Measurements from ENCODE around the gene MYO9A. TPM values are rescaled to one million over a fixed set of nuclear protein-coding genes. Genes with fewer than 3 reads are reported as not detected.

MYO9A gene
- polyA plus RNA-seq, 1 experiment, result 15.2 TPM

- H3K27me3 ChIP-seq (ENCODE audit: control insufficient read depth, insufficient read depth, low read length), result no peaks in the 10 kb centered on the region
- ChIA-PET POLR2A (no interaction called here), CTCF (no interaction called here)
- DNase-seq (ENCODE audit: low read depth, low spot score), result no peak
- no peak overlapping the region for H3K27ac ChIP-seq (ENCODE audit: low read depth, low read length)
- TF ChIP-seq CTCF (IDR thresholded peaks at IDR 0.05; ENCODE audit: low read depth, low read length), result no peak
- H3K9me3 ChIP-seq (ENCODE audit: control insufficient read depth, insufficient read depth, low read length), result no peaks in the 10 kb centered on the region
- no peak overlapping the region for H3K4me3 ChIP-seq (ENCODE audit: low read depth, low read length)
Measured at GRCh38 chr15:71945012-71945411, 172.9 kb downstream of the MYO9A start.

- Histone ChIP-seq H3K4me3 (ENCODE audit: low read depth, low read length) (no peak overlapping the region), H3K27me3 (ENCODE audit: control insufficient read depth, insufficient read depth, low read length) (no peaks in the 10 kb centered on the region), H3K27ac (ENCODE audit: low read depth, low read length) (no peak overlapping the region), H3K9me3 (ENCODE audit: control insufficient read depth, insufficient read depth, low read length) (no peaks in the 10 kb centered on the region)
- no peak for DNase-seq (ENCODE audit: low read depth, low spot score)
- no peak for TF ChIP-seq CTCF (IDR thresholded peaks at IDR 0.05; ENCODE audit: low read depth, low read length)
- ChIA-PET CTCF (no interaction called here), POLR2A (no interaction called here)
Measured at GRCh38 chr15:71943806-71944205, 174.1 kb downstream of the MYO9A start.

GRCh38 chr15:71939981-71940588 lies 177.9 kb downstream of the MYO9A start:
- POLR2A ChIA-PET, result no interaction called here
- no peak for TF ChIP-seq CTCF (IDR thresholded peaks at IDR 0.05; ENCODE audit: low read depth, low read length)
- Histone ChIP-seq H3K9me3 (ENCODE audit: control insufficient read depth, insufficient read depth, low read length) (no peaks in the 10 kb centered on the region), H3K4me3 (ENCODE audit: low read depth, low read length) (no peak overlapping the region), H3K27me3 (ENCODE audit: control insufficient read depth, insufficient read depth, low read length) (no peaks in the 10 kb centered on the region), H3K27ac (ENCODE audit: low read depth, low read length) (no peak overlapping the region)
- no peak for DNase-seq (ENCODE audit: low read depth, low spot score)
- CTCF ChIA-PET, result no interaction called here

GRCh38 chr15:71937650-71938311 lies 180.2 kb downstream of the MYO9A start:
- CTCF ChIA-PET, result no interaction called here
- Histone ChIP-seq H3K27ac (ENCODE audit: low read depth, low read length) (no peak overlapping the region), H3K4me3 (ENCODE audit: low read depth, low read length) (no peak overlapping the region), H3K9me3 (ENCODE audit: control insufficient read depth, insufficient read depth, low read length) (no peaks in the 10 kb centered on the region), H3K27me3 (ENCODE audit: control insufficient read depth, insufficient read depth, low read length) (no peaks in the 10 kb centered on the region)
- TF ChIP-seq CTCF (IDR thresholded peaks at IDR 0.05; ENCODE audit: low read depth, low read length), result no peak
- POLR2A ChIA-PET, result no interaction called here
- DNase-seq (ENCODE audit: low read depth, low spot score), result no peak

GRCh38 chr15:71934446-71934845 lies 183.5 kb downstream of the MYO9A start:
- no peaks in the 10 kb centered on the region for H3K27me3 ChIP-seq (ENCODE audit: control insufficient read depth, insufficient read depth, low read length)
- POLR2A ChIA-PET, result interaction anchor here (0.6 kb wide), 1 partner anchor 14 kb away, joined by 4 read pairs; no protein-coding TSS in a partner anchor
- CTCF ChIA-PET, result interaction anchor here (0.7 kb wide), 1 partner anchor 155 kb away, joined by 12 read pairs; no protein-coding TSS in a partner anchor
- no peak overlapping the region for H3K4me3 ChIP-seq (ENCODE audit: low read depth, low read length)
- no peak for DNase-seq (ENCODE audit: low read depth, low spot score)
- TF ChIP-seq CTCF (IDR thresholded peaks at IDR 0.05; ENCODE audit: low read depth, low read length), result no peak
- H3K9me3 ChIP-seq (ENCODE audit: control insufficient read depth, insufficient read depth, low read length), result peaks cover 4% of the 10 kb centered on the region; the same call in 1 of the 2 replicates
- no peak overlapping the region for H3K27ac ChIP-seq (ENCODE audit: low read depth, low read length)

All from AG04450 (cell line).